Spinal cord (tissue), 10 donors: ENCODE measurements around the gene KIF21B. TPM values are rescaled to one million over a fixed set of nuclear protein-coding genes. Genes with fewer than 3 reads are reported as not detected.

ENCODE experiments used
- DNase-seq, 6 donors: peaks; one replicate each; pipeline versions ENCODE4 v3.0.0 to v3.0.0-alpha.2; 2013 to 2015; ENCODE audit warnings: low spot score in 6 of 6, low read depth in 4 of 6
- H3K27ac ChIP-seq: one replicate; pipeline ENCODE4 v1.5.1; 2013; ENCODE audit warnings: low read depth, low read length, control low read depth
- H3K27me3 ChIP-seq: one replicate; pipeline ENCODE4 v1.6.1; 2013; ENCODE audit warnings: low read length; ENCODE audit not compliant: control insufficient read depth, insufficient read depth
- H3K36me3 ChIP-seq: one replicate; pipeline ENCODE4 v1.6.1; 2013; ENCODE audit warnings: low read length; ENCODE audit not compliant: control insufficient read depth, insufficient read depth
- H3K4me1 ChIP-seq: one replicate; pipeline ENCODE4 v1.6.1; 2013; ENCODE audit warnings: low read length; ENCODE audit not compliant: control insufficient read depth, insufficient read depth
- H3K4me3 ChIP-seq: one replicate; pipeline ENCODE4 v1.5.1; 2013; ENCODE audit warnings: low read depth, low read length, control low read depth
- H3K9me3 ChIP-seq: one replicate; pipeline ENCODE4 v1.6.1; 2013; ENCODE audit warnings: low read length; ENCODE audit not compliant: control insufficient read depth, insufficient read depth
- WGBS: methylation state at CpG from one replicate; pipeline ENCODE4 v1.1.5; 2013; ENCODE audit warnings: missing lambda C conversion rate; ENCODE audit not compliant: insufficient coverage; 5-methylcytosine and 5-hydroxymethylcytosine counted together
- polyA plus RNA-seq, 2 donors: library from polyadenylated mRNA; unstranded; fragments of 120-200 nt; gene quantifications; one replicate each; pipeline ENCODE4 v1.2.1, GENCODE V29; 2013; ENCODE audit not compliant: insufficient read length in 2 of 2
- small RNA-seq: library from RNA; depleted of rRNA; stranded (forward); fragments of <200 nt; gene quantifications from one replicate; pipeline ENCODE3, GENCODE V24; 2014; ENCODE audit warnings: low replicate concordance
- total RNA-seq, 2 donors: library from RNA; depleted of rRNA in 1 of 2; stranded (reverse); fragments of 120-200 nt in 1 of 2; fragments of >200 nt in 1 of 2; gene quantifications; one replicate each; pipeline versions ENCODE4 v1.2.3 to v1.2.4, GENCODE V29; 2013 to 2014
- donor health status: healthy.

Gene KIF21B
- total and polyA plus RNA-seq, 4 donors = 29.9 to 104 (median 70.1) TPM

DNA sequence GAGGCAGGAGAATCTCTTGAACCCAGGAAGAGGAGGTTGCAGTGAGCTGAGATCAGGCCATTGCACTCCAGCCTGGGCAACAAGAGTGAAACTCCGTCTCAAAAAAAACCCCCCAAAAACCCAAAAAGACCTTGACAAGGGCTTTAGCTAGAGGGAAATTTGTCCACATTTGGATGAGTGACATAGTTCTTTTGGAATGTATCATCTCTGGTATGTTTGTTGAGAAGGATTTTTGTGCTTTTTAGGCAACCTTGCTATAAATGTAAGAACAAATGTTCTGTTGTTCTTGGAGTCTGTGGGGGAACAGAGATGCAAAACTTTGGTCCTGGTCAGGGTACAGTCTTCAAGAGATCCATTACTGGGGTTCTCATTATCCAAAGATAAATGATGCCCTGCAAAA is 99.9 kb downstream of the KIF21B start:
- DNase-seq = no peak
- H3K27ac ChIP-seq = no peak overlapping the region
- no peak overlapping the region for H3K4me3 ChIP-seq
- H3K36me3 ChIP-seq = no peaks in the 10 kb centered on the region
- WGBS = no CpG with 5 or more reads among the region's 1 CpG
- no peaks in the 10 kb centered on the region for H3K9me3 ChIP-seq
- H3K27me3 ChIP-seq = no peaks in the 10 kb centered on the region
- H3K4me1 ChIP-seq = no peaks in the 10 kb centered on the region

DNA sequence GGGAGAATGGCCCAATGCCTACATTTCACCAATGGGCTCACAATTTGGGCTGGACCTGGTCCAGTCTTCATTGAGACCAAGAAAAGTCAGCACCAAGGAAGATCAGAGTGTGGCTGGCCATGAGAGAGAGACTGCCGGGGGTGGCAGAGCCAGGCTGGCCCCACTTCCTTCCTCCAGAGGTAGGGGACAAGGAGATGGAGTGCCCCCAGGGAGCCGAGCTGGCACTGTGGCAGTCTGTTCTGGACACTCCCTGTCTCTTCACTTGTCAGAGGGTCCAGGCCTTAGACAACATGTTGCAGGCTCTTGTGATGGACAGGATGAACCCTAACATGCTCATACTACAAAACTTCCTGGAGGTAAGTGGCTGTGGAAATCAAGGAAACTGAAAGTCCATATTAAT is 101.1 kb downstream of the KIF21B start:
- Histone ChIP-seq H3K4me1 (no peaks in the 10 kb centered on the region), H3K4me3 (no peak overlapping the region), H3K36me3 (no peaks in the 10 kb centered on the region), H3K27ac (no peak overlapping the region), H3K9me3 (no peaks in the 10 kb centered on the region), H3K27me3 (no peaks in the 10 kb centered on the region)
- DNase-seq = no peak
- WGBS = 89% methylated on average over 1 of the region's 2 CpGs

DNA sequence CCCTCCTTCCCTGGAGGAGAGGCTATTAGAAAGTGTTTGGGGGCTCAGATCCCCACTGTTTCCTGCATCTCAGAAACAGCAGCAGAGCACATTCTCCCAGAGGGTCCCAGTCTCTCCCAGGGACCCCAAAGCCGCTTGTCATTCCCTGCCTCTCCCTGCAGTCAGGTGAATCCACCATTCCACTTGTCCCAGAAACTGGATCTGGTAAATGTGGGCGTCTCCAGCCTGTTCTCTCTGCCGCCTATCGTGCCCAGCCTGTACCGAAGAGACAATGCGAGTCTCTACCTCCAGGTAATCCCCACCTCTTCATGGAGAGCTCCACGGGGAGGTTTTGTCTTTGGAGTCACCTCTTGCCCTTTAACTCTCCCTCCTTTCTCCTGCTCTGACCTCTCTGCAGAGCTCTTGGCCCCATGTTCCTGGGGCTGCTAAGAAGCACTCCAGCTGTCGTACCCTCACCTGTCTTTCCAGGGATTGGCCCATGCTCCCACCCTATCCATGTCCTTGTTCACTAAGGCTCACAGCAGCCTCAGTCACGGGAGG is 101.9 kb downstream of the KIF21B start:
- no peaks in the 10 kb centered on the region for H3K4me1 ChIP-seq
- DNase-seq = no peak
- H3K36me3 ChIP-seq = no peaks in the 10 kb centered on the region
- no peak overlapping the region for H3K4me3 ChIP-seq
- H3K27ac ChIP-seq = no peak overlapping the region
- H3K9me3 ChIP-seq = no peaks in the 10 kb centered on the region
- 79% methylated on average over 9 of the region's 9 CpGs for WGBS
- no peaks in the 10 kb centered on the region for H3K27me3 ChIP-seq

Small RNAs within 50 kb of the gene (small RNA-seq; reads per million reads assigned to genes)
- not detected for gene RNU6-704P

Other genes starting within 250 kb of the KIF21B start
- gene GPR25, start 150.7 kb downstream of the KIF21B start, total RNA-seq = not detected
- under 1 TPM; 0.44 to 0.63 TPM for gene GPR25, start 150.7 kb downstream of the KIF21B start, polyA plus RNA-seq
- 1 to 10 TPM; 3.5 to 5.7 TPM for gene INAVA, start 128.8 kb downstream of the KIF21B start, total RNA-seq
- 10 to 100 TPM; 18.9 to 19.5 TPM for gene INAVA, start 128.8 kb downstream of the KIF21B start, polyA plus RNA-seq
- gene CACNA1S, start 88.7 kb upstream of the KIF21B start, total RNA-seq = under 1 TPM; 0.20 to 0.33 TPM
- gene CACNA1S, start 88.7 kb upstream of the KIF21B start, polyA plus RNA-seq = under 1 TPM; 0.16 to 0.23 TPM
- under 1 TPM in 1 of 2 donors, not detected in 1; 0.17 TPM for gene ASCL5, start 103.5 kb upstream of the KIF21B start, total RNA-seq
- 1 to 10 TPM in 1 of 2 donors, under 1 TPM in 1; 0.95 to 1.3 TPM for gene ASCL5, start 103.5 kb upstream of the KIF21B start, polyA plus RNA-seq
- 100 to 1,000 TPM in 1 of 2 donors, 10 to 100 TPM in 1; 94.4 to 137 TPM for gene TMEM9, start 130.8 kb upstream of the KIF21B start, total RNA-seq
- gene TMEM9, start 130.8 kb upstream of the KIF21B start, polyA plus RNA-seq = 100 to 1,000 TPM; 145 to 179 TPM
- 1 to 10 TPM; 2.0 to 3.8 TPM for gene IGFN1, start 167.1 kb upstream of the KIF21B start, total RNA-seq
- gene IGFN1, start 167.1 kb upstream of the KIF21B start, polyA plus RNA-seq = 10 to 100 TPM in 1 of 2 donors, 1 to 10 TPM in 1; 2.8 to 10.4 TPM